PFSK-1 (cell line): Measurements from ENCODE around the gene CHID1.

ENCODE experiments used
- FOXP2 ChIP-seq: optimal IDR thresholded peaks from 2 replicates; pipeline ENCODE3; 2011; ENCODE audit warnings: borderline replicate concordance, control low read depth, inconsistent platforms; ENCODE audit not compliant: insufficient read depth; ENCODE audit errors: extremely low read length, extremely low read depth
- POLR2AphosphoS5 ChIP-seq: IDR thresholded peaks from 2 replicates; pipeline ENCODE4 v1.6.1; 2012; ENCODE audit warnings: low read depth, mild to moderate bottlenecking, control low read depth, low read length, moderate library complexity

GRCh38 chr11:936199-936598 lies 25.6 kb upstream of the CHID1 start:
- no peak for TF ChIP-seq POLR2AphosphoS5
- TF ChIP-seq FOXP2 = no peak
